MM.1S (cell line): ENCODE measurements around the gene FRG2.

ENCODE experiments used
- CTCF ChIP-seq: fragments of 300-600 bp; sonication (generic); IDR thresholded peaks from 2 replicates; pipeline ENCODE4 v1.5.1; 2016; ENCODE audit warnings: antibody characterized with exemption, low read length, mixed read lengths
- EZH2phosphoT487 ChIP-seq: fragments of 300-600 bp; sonication (generic); IDR thresholded peaks from 2 replicates; pipeline ENCODE4 v1.6.1; 2018; ENCODE audit warnings: antibody characterized with exemption, low read length

- no peak for TF ChIP-seq CTCF
- TF ChIP-seq EZH2phosphoT487, result no peak
Observed at GRCh38 chr4:190015538-190016368, 11.3 kb downstream of the FRG2 start.
